Endothelial cell (in vitro differentiated cells): ENCODE measurements around the gene RNF227. TPM values are rescaled to one million over a fixed set of nuclear protein-coding genes. Genes with fewer than 3 reads are reported as not detected.

Experiments used
- DNase-seq: peaks from one replicate; pipeline ENCODE4 v3.0.0; 2021; ENCODE audit warnings: low spot score
- H3K27ac Mint-ChIP-seq: one replicate; pipeline ENCODE4 v1.8.0; 2021; ENCODE audit warnings: mixed read lengths, inconsistent platforms; ENCODE audit not compliant: unreplicated experiment
- H3K27me3 Mint-ChIP-seq: one replicate; pipeline ENCODE4 v1.8.0; 2021; ENCODE audit warnings: mild to moderate bottlenecking, moderate library complexity, mixed read lengths, inconsistent platforms; ENCODE audit not compliant: unreplicated experiment
- H3K36me3 Mint-ChIP-seq: one replicate; pipeline ENCODE4 v1.8.0; 2021; ENCODE audit warnings: mild to moderate bottlenecking, low read depth, mixed read lengths, inconsistent platforms; ENCODE audit not compliant: unreplicated experiment
- H3K4me1 Mint-ChIP-seq: one replicate; pipeline ENCODE4 v1.8.0; 2021; ENCODE audit warnings: mild to moderate bottlenecking, mixed read lengths, inconsistent platforms; ENCODE audit not compliant: unreplicated experiment
- H3K4me3 Mint-ChIP-seq: one replicate; pipeline ENCODE4 v1.8.0; 2021; ENCODE audit warnings: mild to moderate bottlenecking, mixed read lengths, inconsistent platforms; ENCODE audit not compliant: unreplicated experiment
- H3K9me3 Mint-ChIP-seq: one replicate; pipeline ENCODE4 v1.8.0; 2021; ENCODE audit warnings: mixed read lengths, inconsistent platforms; ENCODE audit not compliant: unreplicated experiment
- CTCF ChIP-seq: fragments of 200-600 bp; sonication (generic); IDR thresholded peaks from one replicate; pipeline ENCODE4 v1.5.0; 2021; ENCODE audit warnings: antibody characterized with exemption; ENCODE audit not compliant: unreplicated experiment
- total RNA-seq: library from RNA; stranded (reverse); fragmentation: NEBNext Ultra II Directional; extraction: Animal tissue kit (Norgen Biotek cat#: 25700); gene quantifications from one replicate; pipeline ENCODE4 v1.2.1, GENCODE V29; 2021; ENCODE audit not compliant: unreplicated experiment

RNF227 gene
- total RNA-seq, 1 donor from 2014 or later: 0.77 TPM

- TF ChIP-seq CTCF: no peak
- Mint-ChIP-seq H3K4me1 (peaks cover 31% of the 10 kb centered on the region), H3K27ac (no peak overlapping the region), H3K36me3 (peaks cover 13% of the 10 kb centered on the region), H3K4me3 (peak overlapping the region; percentile 100), H3K27me3 (peaks cover 13% of the 10 kb centered on the region), H3K9me3 (no peaks in the 10 kb centered on the region)
- DNase-seq: no peak
Measured at GRCh38 chr17:7930841-7931631, 14.9 kb upstream of the RNF227 start.

- H3K27me3 Mint-ChIP-seq: peaks cover 15% of the 10 kb centered on the region
- H3K9me3 Mint-ChIP-seq: no peaks in the 10 kb centered on the region
- H3K27ac Mint-ChIP-seq: no peak within 1 kb of the TSS
- peaks cover 31% of the 10 kb centered on the region for H3K4me1 Mint-ChIP-seq
- H3K4me3 Mint-ChIP-seq: peak within 1 kb of the TSS; percentile 100
- H3K36me3 Mint-ChIP-seq: peaks cover 12% of the 10 kb centered on the region
- TF ChIP-seq CTCF: no peak
- peak; percentile 74 for DNase-seq
Measured at GRCh38 chr17:7929158-7930023, 13.3 kb upstream of the RNF227 start, which contains the start of gene KCNAB3. Gene KCNAB3, minus strand, starts transcription at chr17:7929856. Its CDS starts 421 bp downstream, at chr17:7929435.

- peaks cover 13% of the 10 kb centered on the region for H3K27me3 Mint-ChIP-seq
Measured at GRCh38 chr17:7927596-7927995, 11.5 kb upstream of the RNF227 start.

GRCh38 chr17:7922845-7923628 is 6.9 kb upstream of the RNF227 start:
- Mint-ChIP-seq H3K27me3 (peaks cover 6% of the 10 kb centered on the region), H3K27ac (peak overlapping the region; percentile 89), H3K36me3 (peaks cover 12% of the 10 kb centered on the region), H3K4me1 (peaks cover 33% of the 10 kb centered on the region), H3K9me3 (no peaks in the 10 kb centered on the region), H3K4me3 (peak overlapping the region; percentile 59)
- peak; percentile 83 for DNase-seq
- no peak for TF ChIP-seq CTCF

More at GRCh38 chr17:7927596-7927995, 11.5 kb upstream of the RNF227 start:
- H3K4me3 Mint-ChIP-seq: peak overlapping the region; percentile 1
- H3K36me3 Mint-ChIP-seq: peaks cover 13% of the 10 kb centered on the region
- DNase-seq: no peak
- H3K27ac Mint-ChIP-seq: no peak overlapping the region
- TF ChIP-seq CTCF: no peak
- peaks cover 20% of the 10 kb centered on the region for H3K4me1 Mint-ChIP-seq
- H3K9me3 Mint-ChIP-seq: no peaks in the 10 kb centered on the region
